Heart left ventricle (tissue), 13 donors: ENCODE data around the gene NRDC.

Source experiments
- CTCF ChIP-seq, 12 donors: fragments of 200-600 bp; sonication (generic) in 4 of 12; IDR thresholded peaks; one replicate each; pipeline versions ENCODE4 v1.5.0 to v1.8.0; 2018 to 2022; ENCODE audit warnings: antibody characterized with exemption in 12 of 12, mild to moderate bottlenecking in 5 of 12
- POLR2A ChIP-seq, 2 donors: fragments of 450-650 bp; IDR thresholded peaks; one replicate each; pipeline ENCODE4 v1.6.1; 2017; ENCODE audit warnings: antibody characterized with exemption in 2 of 2, mild to moderate bottlenecking in 2 of 2, moderate library complexity in 2 of 2
- donor health status: ischemic (EF 13 %, LVEDD 7.1; RV severe dilation, severe dysfunction).
- donor health status: DM: no; HTN: yes; CAD: no.
- donor health status: DM: no; HTN: no; CAD: no.
- donor health status: ischemic (EF 25% LVEDD 6.9; RV normal size, moderate dysfunction).
- donor health status: ischemic (EF 25% LVEDD 5.7; RV mildly dilated, moderate dysfunction).
- donor health status: ischemic (EF 35%, LVEDD 5.7; RV mildly dilated, moderate dysfunction).
- donor health status: nonischemic (EF 11% LVEDD 7.7; RV severe dilation, severe dysfunction).
- donor health status: DM: yes; HTN: yes; CAD: no.
- donor health status: PGD.
- donor health status: ischemic (EF 29% LVEDD 5.4; RV normal size, mild dysfunction).
- donor health status: nonischemic (EF 23%, LVEDD 6.1; RV moderate dilation, normal function).

DNA sequence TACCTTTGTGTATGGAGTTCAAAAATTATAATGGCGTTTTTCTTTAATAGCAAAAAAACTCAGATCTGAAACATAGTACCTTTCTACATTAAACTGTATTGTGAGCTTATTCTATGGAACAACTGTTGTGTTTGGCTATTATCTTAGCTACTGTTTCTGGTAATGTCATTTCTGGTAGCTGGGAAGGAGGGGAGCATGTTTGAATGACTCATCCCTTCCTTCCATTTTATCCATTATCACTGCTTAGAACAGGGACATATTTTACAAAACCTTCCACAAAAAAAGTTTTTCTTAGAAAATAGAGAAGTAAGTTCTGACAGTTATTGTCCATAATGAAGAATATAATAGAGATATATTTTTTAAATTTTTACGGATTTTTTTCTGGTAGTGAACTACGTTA, 128.3 kb downstream of the NRDC start:
- TF ChIP-seq POLR2A (IDR thresholded peaks at IDR 0.05): no peak
- no peak for TF ChIP-seq CTCF (IDR thresholded peaks at IDR 0.05)
